IPS-20b (cell line): ENCODE measurements around the gene NBAS.
A peak's percentile ranks its signal among the peaks of the same experiment; 100 is the strongest.

ENCODE experiments used
- H3K27ac ChIP-seq: one replicate; pipeline ENCODE4 v1.5.1; 2013; ENCODE audit warnings: low read length
- H3K27me3 ChIP-seq: 2 replicates; pipeline ENCODE4 v1.6.1; 2013; ENCODE audit warnings: mild to moderate bottlenecking, low read length, inconsistent platforms; ENCODE audit not compliant: insufficient read depth
- H3K36me3 ChIP-seq: 2 replicates; pipeline ENCODE4 v1.6.1; 2013; ENCODE audit warnings: low read depth, mild to moderate bottlenecking, inconsistent platforms, low read length, moderate library complexity; ENCODE audit not compliant: insufficient read depth
- H3K4me1 ChIP-seq: 2 replicates; pipeline ENCODE4 v1.6.1; 2013; ENCODE audit warnings: mild to moderate bottlenecking, control low read depth, inconsistent platforms, low read length, moderate library complexity; ENCODE audit not compliant: insufficient read depth
- H3K4me3 ChIP-seq: 2 replicates; pipeline ENCODE4 v1.5.1; 2013; ENCODE audit warnings: mild to moderate bottlenecking, low read length, inconsistent platforms
- H3K9ac ChIP-seq: 2 replicates; pipeline ENCODE4 v1.6.1; 2013; ENCODE audit warnings: low read depth, mild to moderate bottlenecking, inconsistent platforms, low read length, moderate library complexity
- H3K9me3 ChIP-seq: 2 replicates; pipeline ENCODE4 v1.6.1; 2013; ENCODE audit warnings: mild to moderate bottlenecking, low read depth, low read length, inconsistent platforms; ENCODE audit not compliant: insufficient read depth

Gene NBAS

GRCh38 chr2:15563227-15564100, 2.3 kb upstream of the NBAS start:
- Histone ChIP-seq H3K9me3 (no peaks in the 10 kb centered on the region), H3K36me3 (no peaks in the 10 kb centered on the region), H3K4me1 (peaks cover 4% of the 10 kb centered on the region; the same call in 1 of the 2 replicates), H3K4me3 (no peak overlapping the region), H3K27ac (no peak overlapping the region), H3K9ac (no peak overlapping the region), H3K27me3 (no peaks in the 10 kb centered on the region)

- no peaks in the 10 kb centered on the region for H3K9me3 ChIP-seq
- peak overlapping the region; percentile 98; the same call in 1 of the 2 replicates for H3K4me3 ChIP-seq
- no peak overlapping the region for H3K27ac ChIP-seq
- peaks cover 4% of the 10 kb centered on the region; the same call in 1 of the 2 replicates for H3K4me1 ChIP-seq
- peak overlapping the region; percentile 76; the same call in 1 of the 2 replicates for H3K9ac ChIP-seq
- H3K36me3 ChIP-seq = no peaks in the 10 kb centered on the region
- H3K27me3 ChIP-seq = no peaks in the 10 kb centered on the region
Observed at GRCh38 chr2:15562354-15563031, 1.4 kb upstream of the NBAS start.

GRCh38 chr2:15561574-15562344, 625 bp upstream of the NBAS start:
- Histone ChIP-seq H3K9ac (peak overlapping the region; percentile 76), H3K27ac (peak overlapping the region; percentile 52), H3K4me3 (peak overlapping the region; percentile 98), H3K36me3 (no peaks in the 10 kb centered on the region), H3K27me3 (no peaks in the 10 kb centered on the region), H3K9me3 (no peaks in the 10 kb centered on the region), H3K4me1 (peaks cover 4% of the 10 kb centered on the region; the same call in 1 of the 2 replicates)

GRCh38 chr2:15560140-15560987, 770 bp downstream of the NBAS start:
- H3K9me3 ChIP-seq = no peaks in the 10 kb centered on the region
- no peaks in the 10 kb centered on the region for H3K36me3 ChIP-seq
- H3K4me3 ChIP-seq = peak overlapping the region; percentile 98
- H3K9ac ChIP-seq = peak overlapping the region; percentile 76
- no peaks in the 10 kb centered on the region for H3K27me3 ChIP-seq
- no peak overlapping the region for H3K27ac ChIP-seq
- peaks cover 4% of the 10 kb centered on the region; the same call in 1 of the 2 replicates for H3K4me1 ChIP-seq

- Histone ChIP-seq H3K27ac (no peak overlapping the region), H3K9me3 (no peaks in the 10 kb centered on the region), H3K4me3 (peak overlapping the region; percentile 98), H3K9ac (no peak overlapping the region), H3K36me3 (no peaks in the 10 kb centered on the region), H3K4me1 (peaks cover 4% of the 10 kb centered on the region; the same call in 1 of the 2 replicates), H3K27me3 (no peaks in the 10 kb centered on the region)
Observed at GRCh38 chr2:15559379-15560139, 1.6 kb downstream of the NBAS start.

GRCh38 chr2:15557887-15558311, 3.2 kb downstream of the NBAS start:
- H3K9ac ChIP-seq = no peak overlapping the region
- no peaks in the 10 kb centered on the region for H3K9me3 ChIP-seq
- no peak overlapping the region for H3K27ac ChIP-seq
- H3K4me3 ChIP-seq = no peak overlapping the region
- no peaks in the 10 kb centered on the region for H3K36me3 ChIP-seq
- H3K4me1 ChIP-seq = peaks cover 4% of the 10 kb centered on the region; the same call in 1 of the 2 replicates
- no peaks in the 10 kb centered on the region for H3K27me3 ChIP-seq

- no peak overlapping the region for H3K27ac ChIP-seq
Observed at GRCh38 chr2:15556311-15556930, 4.7 kb downstream of the NBAS start.

GRCh38 chr2:15555760-15556193, 5.4 kb downstream of the NBAS start:
- no peaks in the 10 kb centered on the region for H3K9me3 ChIP-seq
- no peak overlapping the region for H3K9ac ChIP-seq
- H3K4me1 ChIP-seq = no peaks in the 10 kb centered on the region
- H3K27me3 ChIP-seq = no peaks in the 10 kb centered on the region
- H3K27ac ChIP-seq = no peak overlapping the region
- no peaks in the 10 kb centered on the region; the same call in 1 of the 2 replicates for H3K36me3 ChIP-seq
- H3K4me3 ChIP-seq = no peak overlapping the region

More at GRCh38 chr2:15556311-15556930, 4.7 kb downstream of the NBAS start:
- Histone ChIP-seq H3K9me3 (no peaks in the 10 kb centered on the region), H3K9ac (no peak overlapping the region), H3K36me3 (no peaks in the 10 kb centered on the region; the same call in 1 of the 2 replicates), H3K27me3 (no peaks in the 10 kb centered on the region), H3K4me1 (no peaks in the 10 kb centered on the region), H3K4me3 (no peak overlapping the region)

- Histone ChIP-seq H3K4me3 (no peak overlapping the region), H3K4me1 (no peaks in the 10 kb centered on the region), H3K27ac (no peak overlapping the region), H3K36me3 (no peaks in the 10 kb centered on the region; the same call in 1 of the 2 replicates), H3K27me3 (no peaks in the 10 kb centered on the region), H3K9ac (no peak overlapping the region), H3K9me3 (no peaks in the 10 kb centered on the region)
Observed at GRCh38 chr2:15554525-15555218, 6.5 kb downstream of the NBAS start.
